ENCODE data around the gene DZANK1.
"Not testable (repeated sequence)": the region's sequence is repeated elsewhere in the genome, so short reads cannot be mapped to it uniquely, and the experiment has no call there.

Gene DZANK1

DNA sequence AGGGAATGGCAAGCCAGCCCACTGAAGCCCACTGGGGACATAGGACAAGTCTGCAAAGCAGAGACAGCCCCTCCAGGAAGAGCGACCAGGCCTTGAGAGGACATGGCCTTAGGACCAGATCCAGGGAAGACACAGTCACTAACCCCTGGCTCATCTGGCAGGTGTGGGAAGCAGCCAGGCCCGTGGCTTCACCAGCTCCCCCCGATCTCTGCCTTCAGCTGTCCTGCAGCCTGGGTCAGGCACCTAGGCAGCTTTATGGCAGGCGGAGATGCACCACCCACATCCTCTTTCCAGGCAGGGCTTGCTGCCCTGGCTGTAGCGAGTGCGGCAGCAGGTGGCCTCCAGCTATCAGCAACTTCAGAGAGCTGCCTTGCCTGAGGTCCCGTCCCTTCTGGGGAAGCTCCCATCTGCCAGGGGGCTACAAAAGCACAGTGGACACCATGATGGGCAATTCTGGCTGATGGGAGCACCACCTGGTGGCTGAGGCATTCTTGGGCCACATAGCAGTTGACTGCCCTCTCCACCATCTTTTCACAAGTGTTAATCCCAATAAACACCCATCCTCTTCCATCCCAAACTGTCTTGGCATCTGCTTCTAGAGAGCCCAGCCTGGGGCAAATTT lies 85.8 kb downstream of the DZANK1 start:
- TF ChIP-seq, protein P1, sequence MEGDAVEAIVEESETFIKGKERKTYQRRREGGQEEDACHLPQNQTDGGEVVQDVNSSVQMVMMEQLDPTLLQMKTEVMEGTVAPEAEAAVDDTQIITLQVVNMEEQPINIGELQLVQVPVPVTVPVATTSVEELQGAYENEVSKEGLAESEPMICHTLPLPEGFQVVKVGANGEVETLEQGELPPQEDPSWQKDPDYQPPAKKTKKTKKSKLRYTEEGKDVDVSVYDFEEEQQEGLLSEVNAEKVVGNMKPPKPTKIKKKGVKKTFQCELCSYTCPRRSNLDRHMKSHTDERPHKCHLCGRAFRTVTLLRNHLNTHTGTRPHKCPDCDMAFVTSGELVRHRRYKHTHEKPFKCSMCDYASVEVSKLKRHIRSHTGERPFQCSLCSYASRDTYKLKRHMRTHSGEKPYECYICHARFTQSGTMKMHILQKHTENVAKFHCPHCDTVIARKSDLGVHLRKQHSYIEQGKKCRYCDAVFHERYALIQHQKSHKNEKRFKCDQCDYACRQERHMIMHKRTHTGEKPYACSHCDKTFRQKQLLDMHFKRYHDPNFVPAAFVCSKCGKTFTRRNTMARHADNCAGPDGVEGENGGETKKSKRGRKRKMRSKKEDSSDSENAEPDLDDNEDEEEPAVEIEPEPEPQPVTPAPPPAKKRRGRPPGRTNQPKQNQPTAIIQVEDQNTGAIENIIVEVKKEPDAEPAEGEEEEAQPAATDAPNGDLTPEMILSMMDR (IDR thresholded peaks at IDR 0.05) = no peak
- H3K27me3 ChIP-seq = no peaks in the 10 kb centered on the region
- no peak overlapping the region for H3K27ac ChIP-seq
- H3K36me3 ChIP-seq = no peaks in the 10 kb centered on the region
- no peaks in the 10 kb centered on the region for H3K4me1 ChIP-seq (ENCODE audit: control insufficient read depth in 1 of 2, insufficient read depth in 1 of 2, low read depth in 1 of 2, low read length in 1 of 2)
- no peaks in the 10 kb centered on the region for H3K9me3 ChIP-seq
- H3K4me3 ChIP-seq (ENCODE audit: low read depth in 1 of 2, low read length in 1 of 2) = no peak overlapping the region

GRCh38 chr20:18377896-18378481 lies 88.8 kb downstream of the DZANK1 start:
- Histone ChIP-seq H3K4me1 (ENCODE audit: control insufficient read depth in 1 of 2, insufficient read depth in 1 of 2, low read depth in 1 of 2, low read length in 1 of 2) (no peaks in the 10 kb centered on the region), H3K4me3 (ENCODE audit: low read depth in 1 of 2, low read length in 1 of 2) (no peak overlapping the region), H3K36me3 (no peaks in the 10 kb centered on the region), H3K27me3 (no peaks in the 10 kb centered on the region), H3K27ac (no peak overlapping the region), H3K9me3 (no peaks in the 10 kb centered on the region)
- TF ChIP-seq, protein P1 (IDR thresholded peaks at IDR 0.05) = no peak

DNA sequence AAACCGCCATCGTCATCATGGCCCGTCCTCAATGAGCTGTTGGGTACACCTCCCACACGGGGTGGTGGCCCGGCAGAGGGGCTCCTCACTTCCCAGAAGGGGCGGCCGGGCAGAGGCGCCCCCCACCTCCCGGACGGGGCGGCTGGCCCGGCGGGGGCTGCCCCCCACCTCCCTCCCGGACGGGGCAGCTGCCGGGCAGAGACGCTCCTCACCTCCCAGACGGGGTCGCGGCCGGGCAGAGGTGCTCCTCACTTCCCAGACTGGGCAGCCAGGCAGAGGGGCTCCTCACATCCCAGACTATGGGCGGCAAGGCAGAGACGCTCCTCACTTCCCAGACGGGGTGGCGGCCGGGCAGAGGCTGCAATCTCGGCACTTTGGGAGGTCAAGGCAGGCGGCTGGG lies 91.3 kb downstream of the DZANK1 start:
- not testable (repeated sequence) for H3K4me1 ChIP-seq (ENCODE audit: control insufficient read depth in 1 of 2, insufficient read depth in 1 of 2, low read depth in 1 of 2, low read length in 1 of 2); H3K36me3 ChIP-seq; H3K4me3 ChIP-seq (ENCODE audit: low read depth in 1 of 2, low read length in 1 of 2); H3K27ac ChIP-seq; H3K27me3 ChIP-seq; H3K9me3 ChIP-seq

- Histone ChIP-seq H3K27me3 (no peaks in the 10 kb centered on the region), H3K4me3 (ENCODE audit: low read depth in 1 of 2, low read length in 1 of 2) (no peak overlapping the region), H3K27ac (no peak overlapping the region), H3K4me1 (ENCODE audit: control insufficient read depth in 1 of 2, insufficient read depth in 1 of 2, low read depth in 1 of 2, low read length in 1 of 2) (no peaks in the 10 kb centered on the region), H3K36me3 (no peaks in the 10 kb centered on the region), H3K9me3 (no peaks in the 10 kb centered on the region)
- TF ChIP-seq, protein P1 (IDR thresholded peaks at IDR 0.05) = no peak
Observed at GRCh38 chr20:18372296-18372695, 94.5 kb downstream of the DZANK1 start.

- H3K9me3 ChIP-seq = no peaks in the 10 kb centered on the region
- H3K27me3 ChIP-seq = no peaks in the 10 kb centered on the region
- H3K27ac ChIP-seq = no peak overlapping the region
- no peaks in the 10 kb centered on the region for H3K36me3 ChIP-seq
- H3K4me1 ChIP-seq (ENCODE audit: control insufficient read depth in 1 of 2, insufficient read depth in 1 of 2, low read depth in 1 of 2, low read length in 1 of 2) = no peaks in the 10 kb centered on the region
- no peak overlapping the region for H3K4me3 ChIP-seq (ENCODE audit: low read depth in 1 of 2, low read length in 1 of 2)
- TF ChIP-seq, protein P1 (IDR thresholded peaks at IDR 0.05) = no peak
Observed at GRCh38 chr20:18364768-18365167, 102.1 kb downstream of the DZANK1 start.

DNA sequence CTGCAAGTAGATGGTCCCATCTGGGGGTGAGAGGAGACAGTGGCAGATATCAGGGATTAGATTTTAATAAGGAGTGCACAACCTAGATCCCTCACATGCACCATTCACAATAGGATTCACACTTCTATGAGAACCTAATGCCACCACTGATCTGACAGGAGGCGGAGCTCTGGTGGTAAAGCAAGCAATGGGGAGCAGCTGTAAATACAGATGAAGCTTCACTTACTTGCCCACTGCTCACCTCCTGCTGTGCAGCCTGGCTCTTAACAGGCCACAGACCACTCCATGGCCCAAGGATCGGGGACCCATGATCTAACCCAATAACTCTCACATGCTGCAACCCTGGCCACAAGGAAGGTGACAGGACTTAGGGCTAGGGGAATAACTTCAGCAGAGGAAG lies 103.1 kb downstream of the DZANK1 start:
- no peaks in the 10 kb centered on the region for H3K9me3 ChIP-seq
- H3K36me3 ChIP-seq = no peaks in the 10 kb centered on the region
- no peaks in the 10 kb centered on the region for H3K27me3 ChIP-seq
- no peak overlapping the region for H3K4me3 ChIP-seq (ENCODE audit: low read depth in 1 of 2, low read length in 1 of 2)
- H3K27ac ChIP-seq = no peak overlapping the region
- TF ChIP-seq, protein P1 (IDR thresholded peaks at IDR 0.05) = no peak
- no peaks in the 10 kb centered on the region for H3K4me1 ChIP-seq (ENCODE audit: control insufficient read depth in 1 of 2, insufficient read depth in 1 of 2, low read depth in 1 of 2, low read length in 1 of 2)

All from neutrophil (primary cell).